LHCN-M2 (cell line): ENCODE results near the gene GPR173. TPM values are rescaled to one million over a fixed set of nuclear protein-coding genes. Genes with fewer than 3 reads are reported as not detected.

Source experiments
- DNase-seq: peaks from one replicate; pipeline ENCODE4 v3.0.0-alpha.2; 2012; ENCODE audit warnings: low read depth
- polyA plus RNA-seq: library from polyadenylated mRNA; unstranded; fragments of >200 nt; gene quantifications from one replicate; pipeline ENCODE4 v1.2.1, GENCODE V29; 2012; ENCODE audit warnings: missing spikeins
- total RNA-seq: library from RNA; depleted of rRNA; stranded (reverse); fragments of >200 nt; gene quantifications from 2 replicates; pipeline ENCODE4 v1.2.3, GENCODE V29; 2014; rRNA removed

GPR173 gene
- 2.3 and 4.1 TPM in 2 replicates for total RNA-seq
- polyA plus RNA-seq, result 2.3 TPM

GRCh38 chrX:53048169-53049126 lies at the start of gene GPR173:
TSS of gene GPR173 (plus strand) at chrX:53048789. CDS start at chrX:53076622, 27,833 bp downstream.
- peak; percentile 70 for DNase-seq

- DNase-seq, result no peak
Observed at GRCh38 chrX:53000447-53001135, 48.0 kb upstream of the GPR173 start.

DNA sequence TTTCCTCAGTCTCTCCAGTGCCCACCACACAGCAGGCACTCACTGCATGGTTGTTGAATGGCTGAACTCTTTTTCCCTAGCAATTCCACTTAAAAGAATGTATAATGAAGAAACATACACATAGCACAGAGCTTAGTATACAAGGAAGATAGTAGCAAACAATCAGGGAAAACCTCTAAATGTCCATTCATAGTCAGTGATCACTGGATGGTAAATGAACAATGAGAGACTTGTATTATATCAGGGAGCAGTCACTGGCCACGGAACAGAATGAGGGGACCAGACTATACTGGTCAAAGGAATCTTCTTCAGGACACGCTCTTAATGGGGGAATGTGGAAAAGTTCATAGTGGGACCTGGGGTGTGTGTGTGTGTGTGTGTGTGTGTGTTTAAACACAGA lies 46.6 kb upstream of the GPR173 start:
- DNase-seq, result no peak

- DNase-seq, result no peak
Observed at GRCh38 chrX:53003111-53003510, 45.5 kb upstream of the GPR173 start.

DNA sequence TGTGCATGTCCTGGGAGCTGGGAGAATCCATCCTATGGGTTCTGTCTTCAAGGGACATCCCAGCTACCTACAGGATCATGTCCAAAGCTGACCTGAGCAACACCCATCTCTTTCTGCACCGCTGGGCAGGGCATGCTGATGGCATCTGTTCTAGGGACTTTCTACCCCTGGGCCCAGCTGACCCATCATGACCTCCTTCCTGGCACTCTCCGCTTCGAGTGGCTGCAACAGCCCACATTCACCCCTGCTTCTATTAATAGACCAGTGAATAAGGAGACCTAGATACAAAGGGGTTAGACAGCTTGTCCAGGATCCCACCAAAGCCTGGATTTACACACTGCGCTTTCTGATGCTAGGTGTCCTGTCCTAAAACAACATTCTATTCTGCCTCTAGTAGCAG lies 44.6 kb upstream of the GPR173 start:
- no peak for DNase-seq

DNA sequence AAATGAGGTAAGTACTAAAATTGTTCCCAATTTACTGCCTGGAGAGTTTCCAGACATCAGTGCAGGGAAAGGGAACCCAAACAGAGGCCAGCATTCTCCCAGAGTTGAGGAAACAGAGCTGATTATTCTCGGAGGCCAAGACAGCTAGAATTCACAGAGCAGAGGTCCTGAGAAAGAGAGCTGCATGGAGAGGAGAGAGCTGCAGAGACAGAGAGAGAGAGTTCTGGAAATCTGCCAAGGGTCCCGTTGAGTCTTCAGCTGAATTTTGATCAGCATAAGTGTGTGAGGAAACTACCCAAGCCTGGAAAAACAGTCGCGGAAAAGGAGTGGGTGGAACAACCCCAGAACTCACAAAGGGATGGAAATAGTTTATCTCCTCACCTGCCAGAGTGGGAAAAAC lies 43.8 kb upstream of the GPR173 start:
- DNase-seq, result no peak

DNA sequence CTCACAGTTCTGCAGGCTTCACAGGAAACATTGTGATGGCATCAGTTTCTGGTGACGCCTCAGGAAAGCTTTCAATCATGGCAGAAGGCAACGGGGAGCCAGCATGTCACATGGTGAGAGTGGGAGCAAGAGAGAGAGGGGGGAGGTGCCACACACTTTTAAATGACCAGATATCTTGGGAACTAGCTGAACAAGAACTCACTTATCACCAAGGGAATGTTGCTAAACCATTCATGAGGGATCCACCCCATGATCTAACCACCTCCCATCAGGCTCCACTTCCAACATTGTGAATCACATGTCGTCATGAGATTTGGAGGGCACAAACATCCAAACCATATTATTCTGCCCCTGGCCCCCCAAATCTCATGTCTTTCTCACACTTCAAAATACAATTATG lies 43.3 kb upstream of the GPR173 start:
- DNase-seq, result no peak

DNA sequence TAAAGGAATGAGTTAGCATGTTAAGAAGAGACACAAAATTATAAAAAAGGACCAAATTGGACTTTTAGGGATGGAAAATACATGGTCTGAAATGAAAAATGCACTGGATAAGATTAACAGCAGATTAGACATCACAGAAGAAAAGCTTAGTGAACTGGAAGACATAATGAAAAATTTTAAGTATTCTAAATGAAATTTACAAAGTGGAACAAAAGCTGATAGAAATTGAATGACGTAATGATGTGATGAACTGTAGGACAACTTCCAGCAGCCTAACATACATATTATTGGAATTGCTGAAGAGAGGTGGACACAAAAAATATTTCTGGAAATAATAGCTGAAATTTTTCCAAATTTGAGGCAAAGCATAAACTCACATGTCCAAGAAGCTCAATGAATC lies 39.6 kb upstream of the GPR173 start:
- DNase-seq, result no peak

- no peak for DNase-seq
Observed at GRCh38 chrX:53013291-53013690, 35.3 kb upstream of the GPR173 start.

DNA sequence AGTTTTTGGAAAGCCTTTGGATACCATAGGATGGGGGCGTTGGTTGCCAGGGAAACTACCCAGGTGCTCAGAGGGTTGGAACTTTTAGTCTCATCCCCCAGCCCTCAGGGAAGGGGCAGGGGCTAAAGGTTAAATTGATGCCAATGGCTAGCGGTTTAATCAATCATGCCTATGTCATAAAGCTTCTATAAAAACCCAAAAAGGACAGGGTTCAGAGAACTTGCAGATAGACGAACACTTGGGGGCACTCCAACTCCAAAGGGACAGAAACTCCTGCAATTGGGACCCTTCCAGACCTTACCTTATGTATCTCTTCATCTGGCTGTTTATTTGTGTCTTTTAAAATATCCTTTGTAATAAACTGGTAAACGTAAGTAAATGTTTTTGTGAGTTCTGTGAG lies 30.0 kb upstream of the GPR173 start:
- DNase-seq, result no peak

GRCh38 chrX:53022381-53022780 lies 26.2 kb upstream of the GPR173 start:
- DNase-seq, result no peak

DNA sequence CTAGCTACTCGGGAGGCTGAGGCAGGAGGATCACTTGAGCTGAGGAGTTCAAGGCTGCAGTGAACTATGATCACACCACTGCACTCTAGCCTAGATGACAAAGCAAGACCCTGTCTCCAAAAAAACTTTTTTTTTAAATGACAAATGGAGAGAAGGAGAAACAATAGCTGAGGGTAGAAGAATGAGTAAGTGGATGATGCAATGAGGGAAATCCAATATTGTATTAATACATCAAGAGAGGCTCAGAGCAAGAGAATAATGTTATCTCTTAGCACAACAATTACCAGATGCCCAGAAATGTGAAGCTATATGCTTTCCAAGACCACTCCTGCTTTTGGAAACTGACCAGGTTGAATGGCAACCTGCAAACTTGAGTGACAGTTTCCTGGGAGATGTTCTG lies 19.9 kb upstream of the GPR173 start:
- DNase-seq, result no peak

DNA sequence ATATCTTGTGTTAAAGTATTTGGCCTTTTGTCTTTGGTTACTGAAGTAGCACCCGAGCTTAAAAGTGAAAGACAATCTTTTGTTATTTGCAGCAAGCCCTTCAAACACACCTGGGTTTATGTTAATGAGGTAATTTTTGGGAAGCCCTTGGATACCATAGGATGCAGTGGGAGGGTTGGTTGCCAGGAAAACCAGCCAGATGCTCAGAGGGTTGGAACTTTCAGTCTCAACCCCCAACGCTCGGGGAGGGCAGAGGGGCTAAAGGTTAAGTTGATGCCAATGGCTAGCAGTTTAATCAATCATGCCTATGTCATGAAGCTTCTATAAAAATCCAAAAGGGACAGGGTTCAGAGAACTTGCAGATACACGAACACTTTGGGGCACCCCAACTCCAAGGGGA lies 17.2 kb upstream of the GPR173 start:
- no peak for DNase-seq

GRCh38 chrX:53036149-53036548 lies 12.4 kb upstream of the GPR173 start:
- DNase-seq, result no peak

DNA sequence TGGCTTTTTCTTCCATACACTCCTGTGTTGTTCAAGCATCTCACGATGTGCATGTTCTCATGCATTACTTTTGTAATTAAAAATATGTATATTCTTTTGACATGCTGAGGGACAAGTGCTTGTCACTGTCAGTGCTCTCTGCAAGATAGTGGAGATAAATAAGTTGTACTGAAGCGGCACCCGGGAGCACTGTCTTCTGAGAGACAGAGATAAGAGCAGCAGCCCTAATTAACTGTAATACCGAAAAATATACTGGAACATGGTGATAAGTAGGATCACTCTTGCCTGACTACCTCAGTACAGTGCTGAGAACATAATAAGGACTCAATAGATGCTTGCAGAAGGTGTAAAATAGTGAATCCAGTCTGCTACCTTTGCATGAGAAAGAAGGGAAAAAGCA lies 9.4 kb upstream of the GPR173 start:
- DNase-seq, result no peak

- DNase-seq, result no peak
Observed at GRCh38 chrX:53044995-53045394, 3.6 kb upstream of the GPR173 start.

DNA sequence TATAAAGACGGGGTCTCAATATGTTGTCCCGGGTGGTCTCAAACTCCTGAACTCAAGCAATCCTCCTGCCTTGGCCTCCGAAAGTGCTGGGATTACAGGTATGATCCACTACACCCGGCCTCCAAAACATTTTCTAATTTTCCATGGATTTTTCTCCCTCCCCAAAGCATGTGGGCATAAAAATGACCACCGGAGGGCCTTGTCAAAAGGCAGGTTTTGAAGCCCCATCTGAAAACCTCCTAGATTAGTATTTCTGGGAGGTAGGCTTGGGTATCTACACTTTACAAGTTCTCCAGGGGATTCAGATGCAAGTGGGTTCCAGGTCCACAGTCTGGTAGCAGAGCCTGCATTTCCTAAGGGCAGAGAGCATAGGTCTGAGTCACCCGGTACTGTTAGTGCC lies 1.4 kb upstream of the GPR173 start:
- DNase-seq, result peak; percentile 22

DNA sequence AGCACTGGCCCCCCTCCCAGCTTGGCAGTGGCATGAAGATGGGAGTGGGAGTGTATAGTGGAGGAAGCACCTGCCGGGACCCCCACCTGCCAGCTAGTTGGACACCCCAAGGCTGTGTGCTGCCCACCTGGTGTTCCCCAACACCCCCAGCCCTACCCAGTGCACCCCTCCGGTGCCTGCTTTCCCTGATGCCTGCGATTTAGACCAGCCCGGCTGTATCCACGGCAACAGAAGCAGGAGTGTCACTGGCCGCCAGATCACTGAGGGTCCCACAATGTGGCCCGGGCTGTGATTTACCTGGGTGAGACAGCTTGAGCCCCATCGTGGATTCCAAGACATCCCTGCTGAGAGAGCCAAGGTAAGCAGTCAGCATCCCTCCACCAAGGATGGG lies 533 bp downstream of the GPR173 start:
- DNase-seq, result no peak

DNA sequence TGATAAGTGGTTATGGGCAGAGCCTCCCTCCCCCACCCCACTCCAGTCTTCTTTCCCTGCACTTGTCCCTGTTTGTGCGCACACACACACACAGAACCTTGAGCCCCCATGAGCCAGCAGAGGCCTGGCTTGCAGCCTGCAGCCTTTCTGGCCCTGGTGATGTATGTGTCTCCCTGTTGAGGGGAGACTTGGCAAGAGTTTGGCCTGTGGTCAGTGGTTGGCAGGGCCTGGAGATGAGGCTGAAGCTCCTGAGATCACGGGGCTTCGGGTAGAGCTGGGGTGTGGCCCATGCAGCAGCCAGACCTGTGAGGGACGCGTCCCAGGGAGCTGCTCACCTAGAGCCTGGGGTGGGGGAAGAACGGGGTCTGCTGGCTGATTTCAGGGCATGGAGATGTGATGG lies 2.3 kb downstream of the GPR173 start:
- DNase-seq, result no peak

GRCh38 chrX:53055244-53055849 lies 6.8 kb downstream of the GPR173 start:
- DNase-seq, result no peak

GRCh38 chrX:53056292-53056691 lies 7.7 kb downstream of the GPR173 start:
- no peak for DNase-seq

GRCh38 chrX:53065104-53065503 lies 16.5 kb downstream of the GPR173 start:
- DNase-seq, result no peak
